LHCN-M2 (cell line): Measurements from ENCODE around the gene KIRREL3. TPM values are rescaled to one million over a fixed set of nuclear protein-coding genes. Genes with fewer than 3 reads are reported as not detected.
A peak's percentile ranks its signal among the peaks of the same experiment; 100 is the strongest.
"Not testable (repeated sequence)": the region's sequence is repeated elsewhere in the genome, so short reads cannot be mapped to it uniquely, and the experiment has no call there.

Experiments used
- DNase-seq: peaks from one replicate; pipeline ENCODE4 v3.0.0-alpha.2; 2012; ENCODE audit warnings: low read depth
- total RNA-seq: library from RNA; depleted of rRNA; stranded (reverse); fragments of >200 nt; gene quantifications from 2 replicates; pipeline ENCODE4 v1.2.3, GENCODE V29; 2014

The KIRREL3 gene
- total RNA-seq, 1 experiment from 2014 or later, result 2.1 TPM

GRCh38 chr11:126408901-126409619 is 591.5 kb downstream of the KIRREL3 start:
- no peak for DNase-seq

DNA sequence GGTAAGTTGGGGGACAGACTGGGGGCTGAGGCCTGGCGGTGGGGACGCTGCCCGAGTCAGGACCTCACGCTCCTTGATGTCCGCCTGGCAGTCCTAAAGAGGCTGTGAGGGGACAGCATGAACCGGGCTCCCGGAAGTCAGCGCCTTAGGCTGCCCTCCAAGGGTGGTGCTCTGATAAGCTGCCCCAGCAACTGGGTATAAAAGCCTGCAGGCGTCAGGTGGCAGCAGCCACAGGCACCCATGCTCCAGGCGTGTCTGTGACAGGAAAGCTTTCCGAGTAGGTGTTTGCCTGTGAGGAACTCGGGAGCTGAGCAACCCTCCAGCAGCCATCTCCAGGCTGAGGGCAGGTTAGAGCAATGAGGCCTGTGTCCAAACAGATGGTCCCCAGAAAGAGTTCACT is 592.1 kb downstream of the KIRREL3 start:
- no peak for DNase-seq

- DNase-seq, result no peak
Observed at GRCh38 chr11:126407682-126408288, 592.8 kb downstream of the KIRREL3 start.

DNA sequence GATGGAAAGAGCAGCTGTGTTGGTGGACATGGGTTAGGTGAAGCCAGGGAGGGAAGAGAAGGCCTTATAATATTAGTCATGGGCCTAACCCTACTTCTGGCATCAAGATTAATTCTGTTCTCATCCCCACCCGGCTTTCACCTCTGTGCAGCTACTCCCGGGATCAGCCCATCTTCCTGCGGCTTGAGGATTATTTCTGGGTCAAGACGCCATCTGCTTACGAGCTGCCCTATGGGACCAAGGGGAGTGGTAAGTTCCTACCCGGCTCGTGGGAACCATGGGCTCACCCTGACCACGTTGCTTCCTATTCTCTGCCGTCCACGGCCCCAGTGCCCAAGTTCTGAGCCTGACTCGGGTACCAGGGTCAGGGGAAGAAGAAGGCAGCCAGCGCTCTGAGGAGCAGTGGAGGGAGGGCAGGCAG is 593.5 kb downstream of the KIRREL3 start:
- DNase-seq, result no peak

DNA sequence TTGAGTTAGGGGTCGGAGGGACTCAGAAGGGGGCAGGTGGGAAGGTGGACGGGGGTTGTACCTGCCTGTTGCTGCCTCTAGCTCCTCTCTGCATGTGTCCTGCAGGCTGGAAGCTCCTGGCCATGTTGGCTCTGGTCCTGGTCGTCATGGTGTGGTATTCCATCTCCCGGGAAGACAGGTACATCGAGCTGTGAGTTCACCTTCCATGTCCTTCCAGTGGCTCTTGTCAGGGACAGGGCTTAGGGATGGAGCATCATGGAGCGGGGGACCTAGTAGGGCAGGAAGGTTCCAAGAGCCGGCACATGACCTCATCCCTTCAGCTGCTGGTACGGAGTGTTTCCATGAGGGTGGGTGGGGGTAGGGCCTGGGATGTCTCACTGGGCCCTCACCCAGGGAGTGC is 594.2 kb downstream of the KIRREL3 start:
- DNase-seq, result no peak

GRCh38 chr11:126405906-126406305 is 594.7 kb downstream of the KIRREL3 start:
- no peak for DNase-seq

DNA sequence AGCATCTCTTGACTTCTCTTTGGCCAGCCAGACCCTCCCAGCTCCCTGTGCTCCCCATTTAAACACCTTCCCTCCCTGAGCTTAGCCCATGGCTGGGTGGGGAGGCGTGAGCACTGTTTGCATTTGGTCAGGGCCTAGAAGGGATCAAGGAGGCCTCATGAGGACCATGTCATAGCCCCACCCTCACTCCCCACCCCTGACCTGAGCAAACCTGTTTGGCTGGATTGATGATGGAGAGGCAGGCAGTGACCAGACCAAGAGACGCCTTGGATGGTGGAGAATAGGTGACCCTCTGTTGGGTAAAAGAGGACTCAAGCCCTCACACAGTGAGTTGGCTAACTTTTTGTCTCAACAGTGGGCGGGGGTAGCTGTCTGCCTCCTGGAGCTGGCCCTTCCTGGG is 595.2 kb downstream of the KIRREL3 start:
- DNase-seq, result no peak

GRCh38 chr11:126404367-126404766 is 596.2 kb downstream of the KIRREL3 start:
- peak; percentile 29 for DNase-seq

DNA sequence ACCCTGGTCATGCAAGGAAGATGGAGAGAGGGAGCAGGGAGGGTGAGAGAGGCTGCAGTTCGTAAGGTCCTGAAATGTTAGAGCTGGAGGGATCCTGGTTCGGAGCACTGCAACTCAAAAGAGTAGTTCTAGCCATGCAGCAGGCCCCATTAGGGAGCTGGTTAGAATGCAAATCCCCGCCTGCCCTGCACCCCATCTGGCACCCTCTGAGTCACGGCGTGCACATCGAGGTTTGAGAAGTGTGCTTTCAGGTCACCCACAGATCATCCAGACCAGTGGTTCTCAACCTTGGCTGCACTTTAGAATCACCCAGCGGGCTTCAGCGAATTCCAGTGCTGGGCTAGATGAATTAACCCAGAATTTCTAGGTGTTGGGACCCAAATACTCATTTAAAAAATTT is 596.9 kb downstream of the KIRREL3 start:
- peak; percentile 30 for DNase-seq

- DNase-seq, result no peak
Observed at GRCh38 chr11:126403022-126403581, 597.5 kb downstream of the KIRREL3 start.

DNA sequence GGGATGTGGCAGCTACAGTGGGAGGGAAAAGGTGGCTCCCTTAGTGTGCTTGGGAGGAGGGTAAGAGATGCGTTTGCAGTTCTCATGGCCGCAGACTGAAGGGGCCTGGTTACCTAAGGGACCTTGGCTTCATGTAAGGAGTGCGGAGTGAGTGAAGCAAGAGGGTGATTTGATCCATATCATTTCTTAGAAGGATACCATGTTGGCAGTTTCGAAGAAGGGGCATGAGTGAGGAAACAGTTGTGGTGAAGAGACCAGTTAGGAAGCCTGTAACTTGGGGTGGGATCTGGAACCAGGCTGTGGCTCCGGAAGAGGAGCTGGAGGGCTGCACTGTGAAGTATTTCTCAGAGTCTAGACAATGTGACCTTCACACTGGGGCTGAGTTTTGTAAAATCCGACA is 600.1 kb downstream of the KIRREL3 start:
- no peak for DNase-seq

GRCh38 chr11:126400019-126400418 is 600.6 kb downstream of the KIRREL3 start:
- no peak for DNase-seq

- DNase-seq, result no peak
Observed at GRCh38 chr11:126398721-126399120, 601.8 kb downstream of the KIRREL3 start.

DNA sequence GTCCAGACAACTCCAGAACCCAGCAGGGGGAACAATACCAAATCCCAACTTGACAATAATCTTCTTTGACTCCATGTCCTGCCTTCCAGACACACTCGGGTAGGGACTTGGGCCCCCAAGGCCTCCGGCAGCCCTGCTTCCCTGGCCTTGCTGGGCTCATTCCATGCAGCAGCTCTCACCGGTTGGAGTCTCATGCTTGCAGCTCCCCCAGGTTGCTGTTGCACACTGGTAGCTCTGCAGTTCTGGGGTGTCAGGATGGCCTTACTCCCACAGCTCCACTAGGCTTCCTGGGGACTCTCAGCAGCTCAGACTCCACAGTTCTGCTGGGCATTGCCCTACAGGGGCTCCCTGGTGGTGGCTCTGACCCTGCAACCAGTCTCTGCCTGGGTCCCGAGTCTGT is 602.3 kb downstream of the KIRREL3 start:
- DNase-seq, result no peak

DNA sequence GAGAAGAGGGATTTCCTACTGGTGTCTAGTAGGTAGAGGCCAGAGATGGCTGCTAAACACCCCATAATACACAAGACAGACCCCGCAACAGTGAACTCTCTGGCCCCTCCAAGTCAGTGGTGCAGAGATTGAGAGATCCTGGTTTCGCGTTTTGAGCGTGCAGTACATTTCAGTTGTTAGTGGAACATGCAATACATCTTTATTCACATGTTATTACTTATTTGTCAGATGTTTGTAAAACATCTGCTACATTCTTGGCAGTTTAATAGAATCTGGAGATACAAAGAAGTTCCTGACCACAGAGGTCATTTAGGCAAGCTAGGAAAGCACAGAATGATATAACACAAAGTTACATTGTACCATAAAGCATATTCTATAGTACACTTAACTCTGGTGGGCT is 603.6 kb downstream of the KIRREL3 start:
- no peak for DNase-seq

DNA sequence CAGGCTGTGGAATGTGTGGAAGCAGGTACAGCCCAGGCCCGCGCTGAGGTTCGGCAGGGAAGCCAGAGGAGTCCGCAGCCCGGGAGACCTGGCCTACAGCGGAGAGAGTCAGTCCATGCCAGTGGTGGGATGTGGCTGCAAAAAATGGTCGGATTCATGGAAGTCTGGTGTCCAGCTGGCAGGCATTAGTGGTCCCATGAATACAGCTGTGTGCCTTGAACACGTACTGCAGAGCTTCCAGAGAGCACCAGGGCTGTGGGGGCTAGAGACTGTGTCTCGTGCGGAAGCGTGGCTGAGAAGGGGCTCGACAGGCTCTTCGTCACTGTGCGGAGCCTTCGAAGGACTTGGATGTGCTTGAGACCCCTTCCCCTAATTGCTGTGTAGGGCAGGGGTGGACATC is 604.3 kb downstream of the KIRREL3 start:
- DNase-seq, result not testable (repeated sequence)

DNA sequence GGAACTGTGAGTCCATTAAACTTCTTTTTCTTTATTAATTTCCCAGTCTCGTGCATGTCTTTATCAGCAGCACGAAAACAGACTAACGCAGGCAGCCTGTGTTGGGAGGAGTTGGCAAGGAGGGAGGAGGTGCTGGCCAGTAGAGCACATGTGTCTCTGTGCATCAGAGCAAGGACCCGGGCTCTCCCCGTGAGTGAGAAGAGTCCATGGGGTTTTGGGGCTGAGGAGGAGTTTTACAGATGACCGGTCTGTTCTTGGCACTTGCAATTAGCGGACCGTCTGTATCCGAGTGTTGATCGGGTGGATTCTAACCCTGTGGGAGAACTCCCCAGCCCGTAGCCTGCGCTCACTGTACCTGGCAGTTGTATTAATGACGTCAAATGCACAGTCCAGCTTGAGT is 604.8 kb downstream of the KIRREL3 start:
- DNase-seq, result not testable (repeated sequence)

GRCh38 chr11:126394634-126395072 is 605.9 kb downstream of the KIRREL3 start:
- not testable (repeated sequence) for DNase-seq

DNA sequence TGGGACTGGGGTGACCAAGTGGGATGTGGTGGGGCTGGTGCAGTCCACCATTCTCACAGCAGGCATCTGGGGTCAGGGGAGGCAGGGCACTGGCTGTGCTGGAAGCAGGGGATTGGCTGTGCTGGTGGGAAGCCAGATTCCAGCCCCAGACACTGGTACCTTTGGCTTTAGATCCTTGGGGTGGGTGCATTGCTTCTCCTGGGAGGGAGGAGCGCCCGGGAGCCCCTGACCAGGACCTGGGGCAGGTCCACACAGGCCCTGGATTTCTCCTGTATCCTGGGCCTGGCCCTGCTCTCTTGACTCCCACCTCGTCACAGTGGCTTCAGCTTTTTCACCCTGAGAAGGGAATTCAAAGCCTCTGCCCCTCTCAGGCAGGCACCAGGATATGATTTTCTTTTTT is 606.5 kb downstream of the KIRREL3 start:
- no peak for DNase-seq

GRCh38 chr11:126393143-126393542 is 607.4 kb downstream of the KIRREL3 start:
- DNase-seq, result no peak

GRCh38 chr11:126392633-126393013 is 607.9 kb downstream of the KIRREL3 start:
- DNase-seq, result no peak

GRCh38 chr11:126391970-126392632 is 608.5 kb downstream of the KIRREL3 start:
- no peak for DNase-seq
